Activated CD4-positive, alpha-beta T cell treated with anti-CD3 and anti-CD28 coated beads, Interleukin-2, amount 50 U/mL, for 1 hour (primary cell): Measurements from ENCODE around the gene ECEL1.

ENCODE experiments used
- DNase-seq: peaks from one replicate; pipeline ENCODE4 v3.0.0-alpha.2; 2020

The ECEL1 gene

GRCh38 chr2:232483311-232483922, 4.2 kb downstream of the ECEL1 start:
- no peak for DNase-seq

GRCh38 chr2:232482301-232483238, 5.1 kb downstream of the ECEL1 start:
- DNase-seq, result no peak

- DNase-seq, result no peak
Observed at GRCh38 chr2:232481322-232482140, 6.1 kb downstream of the ECEL1 start.

- no peak for DNase-seq
Observed at GRCh38 chr2:232480201-232481190, 7.1 kb downstream of the ECEL1 start.

- no peak for DNase-seq
Observed at GRCh38 chr2:232479341-232480200, 8.1 kb downstream of the ECEL1 start.

GRCh38 chr2:232478571-232479340, 8.9 kb downstream of the ECEL1 start:
- DNase-seq, result no peak

GRCh38 chr2:232477751-232478510, 9.7 kb downstream of the ECEL1 start:
- DNase-seq, result no peak

GRCh38 chr2:232476791-232477190, 10.8 kb downstream of the ECEL1 start:
- no peak for DNase-seq

- DNase-seq, result no peak
Observed at GRCh38 chr2:232476045-232476444, 11.6 kb downstream of the ECEL1 start.

GRCh38 chr2:232473467-232473890, 14.2 kb downstream of the ECEL1 start:
- no peak for DNase-seq

GRCh38 chr2:232466221-232466620, 21.4 kb downstream of the ECEL1 start:
- DNase-seq, result no peak

GRCh38 chr2:232465061-232465460, 22.6 kb downstream of the ECEL1 start:
- no peak for DNase-seq

GRCh38 chr2:232464544-232464885, 23.1 kb downstream of the ECEL1 start:
- no peak for DNase-seq

GRCh38 chr2:232463701-232464543, 23.7 kb downstream of the ECEL1 start:
- DNase-seq, result no peak

- DNase-seq, result no peak
Observed at GRCh38 chr2:232460171-232460570, 27.5 kb downstream of the ECEL1 start.

GRCh38 chr2:232459419-232460035, 28.1 kb downstream of the ECEL1 start:
- DNase-seq, result no peak

- DNase-seq, result no peak
Observed at GRCh38 chr2:232458661-232459418, 28.8 kb downstream of the ECEL1 start.
